ENCODE data around the gene ACTN1.
"Not testable (repeated sequence)": the region's sequence is repeated elsewhere in the genome, so short reads cannot be mapped to it uniquely, and the experiment has no call there.

Gene ACTN1

GRCh38 chr14:68973639-68974038, 5.5 kb downstream of the ACTN1 start:
- DNase-seq (ENCODE audit: low spot score) = no peak
- no peak for TF ChIP-seq CTCF (IDR thresholded peaks at IDR 0.05; ENCODE audit: extremely low read depth, missing control alignments)

GRCh38 chr14:68973219-68973565, 5.9 kb downstream of the ACTN1 start:
- not testable (repeated sequence) for DNase-seq (ENCODE audit: low spot score)

- no peak for DNase-seq (ENCODE audit: low spot score)
- no peak for TF ChIP-seq CTCF (IDR thresholded peaks at IDR 0.05; ENCODE audit: extremely low read depth, missing control alignments)
These were observed 6.4 kb downstream of the ACTN1 start for GRCh38 chr14:68972507-68973218.

GRCh38 chr14:68971411-68972035, 7.6 kb downstream of the ACTN1 start:
- no peak for TF ChIP-seq CTCF (IDR thresholded peaks at IDR 0.05; ENCODE audit: extremely low read depth, missing control alignments)
- DNase-seq (ENCODE audit: low spot score) = no peak

GRCh38 chr14:68970736-68971135, 8.4 kb downstream of the ACTN1 start:
- no peak for TF ChIP-seq CTCF (IDR thresholded peaks at IDR 0.05; ENCODE audit: extremely low read depth, missing control alignments)
- no peak for DNase-seq (ENCODE audit: low spot score)

GRCh38 chr14:68970038-68970612, 9.0 kb downstream of the ACTN1 start:
- no peak for DNase-seq (ENCODE audit: low spot score)
- TF ChIP-seq CTCF (IDR thresholded peaks at IDR 0.05; ENCODE audit: extremely low read depth, missing control alignments) = no peak

GRCh38 chr14:68969278-68970033, 9.6 kb downstream of the ACTN1 start:
- no peak for DNase-seq (ENCODE audit: low spot score)
- TF ChIP-seq CTCF (IDR thresholded peaks at IDR 0.05; ENCODE audit: extremely low read depth, missing control alignments) = no peak

All from GM20000 (cell line).